ENCODE data around the gene DPF3. TPM values are rescaled to one million over a fixed set of nuclear protein-coding genes. Genes with fewer than 3 reads are reported as not detected.

The DPF3 gene
- total RNA-seq, 1 experiment from 2014 or later, result not detected

- H3K9me3 ChIP-seq (ENCODE audit: control insufficient read depth, insufficient read depth, low read depth, low read length), result no peaks in the 10 kb centered on the region
- no peaks in the 10 kb centered on the region for H3K4me1 ChIP-seq (ENCODE audit: control insufficient read depth, insufficient read depth, low read length)
- CTCF ChIA-PET, result no interaction called here
- no peak for DNase-seq (ENCODE audit: low read depth, low spot score)
- BruUV-seq (replicated peaks), result no TSS peak
- H3K4me3 ChIP-seq (ENCODE audit: low read depth in 2 of 2, low read length in 2 of 2), result no peak overlapping the region
- TF ChIP-seq SIN3A (IDR thresholded peaks at IDR 0.05; ENCODE audit: borderline replicate concordance, insufficient read depth, low read depth, low read length) (no peak), CTCF (IDR thresholded peaks at IDR 0.05) (no peak), REST (IDR thresholded peaks at IDR 0.05; ENCODE audit: insufficient read depth in 1 of 2, low read depth in 2 of 2, low read length in 1 of 2) (no peak)
- H3K27me3 ChIP-seq (ENCODE audit: control insufficient read depth, insufficient read depth, low read length), result no peaks in the 10 kb centered on the region; the same call in 1 of the 2 replicates
- in situ Hi-C loops (cut with HindIII; ENCODE audit: low pct_unique_long_range_greater_than_20kb, low sequenced_read_pairs) (no loop called here), intact Hi-C loops (cut with micrococcal nuclease; ENCODE audit: unreplicated experiment) (no loop called here)
- POLR2A ChIA-PET, result no interaction called here
- H3K36me3 ChIP-seq (ENCODE audit: control insufficient read depth, insufficient read depth, low read length), result no peaks in the 10 kb centered on the region
- no peak overlapping the region for H3K27ac ChIP-seq (ENCODE audit: low read length)
- no peak for ATAC-seq
These were observed 304.2 kb downstream of the DPF3 start for GRCh38 chr14:72589652-72590051.

- no peaks in the 10 kb centered on the region for H3K9me3 ChIP-seq (ENCODE audit: control insufficient read depth, insufficient read depth, low read depth, low read length)
- no peak overlapping the region for H3K4me3 ChIP-seq (ENCODE audit: low read depth in 2 of 2, low read length in 2 of 2)
- POLR2A ChIA-PET, result no interaction called here
- no peaks in the 10 kb centered on the region for H3K36me3 ChIP-seq (ENCODE audit: control insufficient read depth, insufficient read depth, low read length)
- DNase-seq (ENCODE audit: low read depth, low spot score) (no peak), ATAC-seq (no peak)
- TF ChIP-seq CTCF (IDR thresholded peaks at IDR 0.05) (no peak), TCF7L2 (IDR thresholded peaks at IDR 0.05; ENCODE audit: low read depth, low read length) (no peak)
- intact Hi-C loops (cut with micrococcal nuclease; ENCODE audit: unreplicated experiment), result no loop called here
- H3K27ac ChIP-seq (ENCODE audit: low read length), result no peak overlapping the region
- no peaks in the 10 kb centered on the region for H3K4me1 ChIP-seq (ENCODE audit: control insufficient read depth, insufficient read depth, low read length)
- H3K27me3 ChIP-seq (ENCODE audit: control insufficient read depth, insufficient read depth, low read length), result no peaks in the 10 kb centered on the region; the same call in 1 of the 2 replicates
- CTCF ChIA-PET, result no interaction called here
- BruUV-seq (replicated peaks), result no TSS peak
- in situ Hi-C loops (cut with HindIII; ENCODE audit: low pct_unique_long_range_greater_than_20kb, low sequenced_read_pairs), result no loop called here
These were observed 305.4 kb downstream of the DPF3 start for GRCh38 chr14:72588521-72588920.
